Sigmoid colon (tissue), 7 donors: ENCODE results near the gene PRKN. TPM values are rescaled to one million over a fixed set of nuclear protein-coding genes. Genes with fewer than 3 reads are reported as not detected.
"Not testable (repeated sequence)": the region's sequence is repeated elsewhere in the genome, so short reads cannot be mapped to it uniquely, and the experiment has no call there.

Experiments
- DNase-seq: peaks from one replicate; pipeline ENCODE4 v3.0.0-alpha.2; 2019
- H3K27ac ChIP-seq, 4 donors: fragments of 200-600 bp; sonication (generic); one replicate each; pipeline ENCODE4 v1.5.1; 2016 to 2019; ENCODE audit warnings: mild to moderate bottlenecking in 1 of 4
- H3K27me3 ChIP-seq, 3 donors: fragments of 200-600 bp; sonication (generic); one replicate each; pipeline ENCODE4 v1.5.1; 2019; ENCODE audit warnings: mild to moderate bottlenecking in 1 of 3
- H3K36me3 ChIP-seq, 4 donors: fragments of 200-600 bp; sonication (generic); one replicate each; pipeline ENCODE4 v1.5.1; 2016 to 2019
- H3K4me1 ChIP-seq, 4 donors: fragments of 200-600 bp; sonication (generic); one replicate each; pipeline ENCODE4 v1.5.1; 2017 to 2019
- H3K4me3 ChIP-seq, 4 donors: fragments of 200-600 bp; sonication (generic); one replicate each; pipeline ENCODE4 v1.5.1; 2017 to 2019; ENCODE audit warnings: mild to moderate bottlenecking in 2 of 4, moderate library complexity in 1 of 4
- H3K9me3 ChIP-seq, 4 donors: fragments of 200-600 bp in 3 of 4; sonication (generic) in 3 of 4; one replicate each; pipeline versions ENCODE4 v1.5.1 to v1.6.1; 2013 to 2019
- EP300 ChIP-seq, 4 donors: sonication (generic); formaldehyde crosslinking; IDR thresholded peaks; one replicate each; pipeline ENCODE4 v1.6.1; 2017; ENCODE audit warnings: antibody characterized with exemption in 4 of 4
- POLR2A ChIP-seq, 2 donors: fragments of 450-650 bp; IDR thresholded peaks; one replicate each; pipeline ENCODE4 v1.6.1; 2016; ENCODE audit warnings: antibody characterized with exemption in 2 of 2, mild to moderate bottlenecking in 2 of 2, moderate library complexity in 2 of 2
- POLR2AphosphoS5 ChIP-seq, 4 donors: sonication (generic); formaldehyde crosslinking; IDR thresholded peaks; one replicate each; pipeline ENCODE4 v1.6.1; 2017; ENCODE audit warnings: antibody characterized with exemption in 4 of 4
- WGBS, 2 donors: extraction: QIAGEN DNeasy Blood & Tissue Kit; methylation state at CpG; one replicate each; pipeline ENCODE4 v1.1.7; 2013; 5-methylcytosine and 5-hydroxymethylcytosine counted together
- intact Hi-C: fragments of 100-400 bp; cut with DNase I; formaldehyde crosslinking; loops from one replicate; pipeline ENCODE4 v1.15.1; 2023
- polyA plus RNA-seq, 3 donors: library from polyadenylated mRNA; stranded (reverse); fragments of 200-250 nt; gene quantifications; one replicate each; pipeline ENCODE4 v1.2.3, GENCODE V29; 2013
- total RNA-seq, 4 donors: library from RNA; depleted of rRNA; stranded (reverse); fragments of >200 nt; gene quantifications; one replicate each; pipeline ENCODE4 v1.1.0, GENCODE V29; 2016
- TF ChIP-seq, protein P1 (sequence below), 4 experiments: fragments of 450-650 bp in 3 of 4; fragments of 200-600 bp in 1 of 4; IDR thresholded peaks; one replicate each; pipeline ENCODE4 v1.5.1; 2016 to 2019; ENCODE audit warnings: antibody characterized with exemption in 4 of 4, mild to moderate bottlenecking in 3 of 4, moderate library complexity in 2 of 4
- donor health status: healthy with polysubstance abuse.
- donor health status: Bipolar disorder and iron deficiency.
- donor health status: healthy.

Gene PRKN
- total and polyA plus RNA-seq, 7 donors = 0.38 to 173 (median 9.7) TPM

DNA sequence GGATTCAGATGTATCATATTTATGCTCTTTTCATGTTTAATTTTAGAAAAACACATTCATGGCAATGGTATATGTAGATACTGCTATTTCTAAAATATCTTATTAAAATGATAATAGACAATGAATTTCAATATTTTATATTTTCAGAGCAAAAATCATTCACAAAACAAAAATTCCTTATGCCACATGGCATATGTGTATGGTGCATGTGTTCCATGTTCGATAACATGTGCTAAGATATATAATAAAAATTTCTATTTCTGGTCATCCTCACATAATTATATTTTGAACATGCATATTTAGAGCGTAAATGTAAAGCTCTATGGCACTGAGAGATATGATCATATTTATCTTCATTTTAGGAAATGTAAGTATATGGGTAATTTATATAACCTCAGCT is 847.5 kb downstream of the PRKN start:
- H3K4me1 ChIP-seq = no peaks in the 10 kb centered on the region
- intact Hi-C loops = no loop called here
- no peak for TF ChIP-seq POLR2A (IDR thresholded peaks at IDR 0.05)
- TF ChIP-seq POLR2AphosphoS5 (IDR thresholded peaks at IDR 0.05) = no peak
- TF ChIP-seq, protein P1, sequence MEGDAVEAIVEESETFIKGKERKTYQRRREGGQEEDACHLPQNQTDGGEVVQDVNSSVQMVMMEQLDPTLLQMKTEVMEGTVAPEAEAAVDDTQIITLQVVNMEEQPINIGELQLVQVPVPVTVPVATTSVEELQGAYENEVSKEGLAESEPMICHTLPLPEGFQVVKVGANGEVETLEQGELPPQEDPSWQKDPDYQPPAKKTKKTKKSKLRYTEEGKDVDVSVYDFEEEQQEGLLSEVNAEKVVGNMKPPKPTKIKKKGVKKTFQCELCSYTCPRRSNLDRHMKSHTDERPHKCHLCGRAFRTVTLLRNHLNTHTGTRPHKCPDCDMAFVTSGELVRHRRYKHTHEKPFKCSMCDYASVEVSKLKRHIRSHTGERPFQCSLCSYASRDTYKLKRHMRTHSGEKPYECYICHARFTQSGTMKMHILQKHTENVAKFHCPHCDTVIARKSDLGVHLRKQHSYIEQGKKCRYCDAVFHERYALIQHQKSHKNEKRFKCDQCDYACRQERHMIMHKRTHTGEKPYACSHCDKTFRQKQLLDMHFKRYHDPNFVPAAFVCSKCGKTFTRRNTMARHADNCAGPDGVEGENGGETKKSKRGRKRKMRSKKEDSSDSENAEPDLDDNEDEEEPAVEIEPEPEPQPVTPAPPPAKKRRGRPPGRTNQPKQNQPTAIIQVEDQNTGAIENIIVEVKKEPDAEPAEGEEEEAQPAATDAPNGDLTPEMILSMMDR (IDR thresholded peaks at IDR 0.05) = no peak
- no peak for TF ChIP-seq EP300 (IDR thresholded peaks at IDR 0.05)
- no peaks in the 10 kb centered on the region for H3K36me3 ChIP-seq
- H3K4me3 ChIP-seq = no peak overlapping the region
- no peaks in the 10 kb centered on the region for H3K9me3 ChIP-seq
- WGBS, 2 donors = 95 to 97% methylated on average over 2 of the region's 2 CpGs
- H3K27me3 ChIP-seq = no peaks in the 10 kb centered on the region
- no peak overlapping the region for H3K27ac ChIP-seq
- DNase-seq = no peak

DNA sequence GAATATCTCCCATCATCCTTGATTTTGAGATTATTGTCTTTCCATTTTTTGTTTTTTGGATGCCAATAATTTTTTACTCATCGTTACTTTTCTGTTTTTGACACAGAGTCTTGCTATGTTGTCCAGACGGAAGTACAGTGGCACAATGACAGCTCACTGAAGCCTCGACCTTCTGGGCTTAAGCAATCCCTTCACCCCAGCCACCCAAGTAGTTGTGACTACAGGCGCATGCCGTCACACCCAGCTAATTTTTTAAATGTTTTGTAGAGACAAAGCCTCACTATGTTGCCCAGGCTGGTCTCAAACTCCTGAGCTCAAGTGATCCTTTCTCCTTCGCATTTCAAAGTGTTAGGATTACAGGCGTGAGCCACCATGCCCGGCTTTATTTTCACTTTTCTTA is 851.3 kb downstream of the PRKN start:
- intact Hi-C loops = no loop called here
- H3K27ac ChIP-seq = no peak overlapping the region
- no peak overlapping the region for H3K4me3 ChIP-seq
- TF ChIP-seq EP300 (IDR thresholded peaks at IDR 0.05) (no peak), POLR2A (IDR thresholded peaks at IDR 0.05) (no peak), POLR2AphosphoS5 (IDR thresholded peaks at IDR 0.05) (no peak)
- TF ChIP-seq, protein P1 (IDR thresholded peaks at IDR 0.05) = no peak
- no peaks in the 10 kb centered on the region for H3K27me3 ChIP-seq
- H3K9me3 ChIP-seq = no peaks in the 10 kb centered on the region
- H3K36me3 ChIP-seq = no peaks in the 10 kb centered on the region
- H3K4me1 ChIP-seq = no peaks in the 10 kb centered on the region
- 93% methylated on average over 8 of the region's 8 CpGs for WGBS, 2 donors
- DNase-seq = no peak

DNA sequence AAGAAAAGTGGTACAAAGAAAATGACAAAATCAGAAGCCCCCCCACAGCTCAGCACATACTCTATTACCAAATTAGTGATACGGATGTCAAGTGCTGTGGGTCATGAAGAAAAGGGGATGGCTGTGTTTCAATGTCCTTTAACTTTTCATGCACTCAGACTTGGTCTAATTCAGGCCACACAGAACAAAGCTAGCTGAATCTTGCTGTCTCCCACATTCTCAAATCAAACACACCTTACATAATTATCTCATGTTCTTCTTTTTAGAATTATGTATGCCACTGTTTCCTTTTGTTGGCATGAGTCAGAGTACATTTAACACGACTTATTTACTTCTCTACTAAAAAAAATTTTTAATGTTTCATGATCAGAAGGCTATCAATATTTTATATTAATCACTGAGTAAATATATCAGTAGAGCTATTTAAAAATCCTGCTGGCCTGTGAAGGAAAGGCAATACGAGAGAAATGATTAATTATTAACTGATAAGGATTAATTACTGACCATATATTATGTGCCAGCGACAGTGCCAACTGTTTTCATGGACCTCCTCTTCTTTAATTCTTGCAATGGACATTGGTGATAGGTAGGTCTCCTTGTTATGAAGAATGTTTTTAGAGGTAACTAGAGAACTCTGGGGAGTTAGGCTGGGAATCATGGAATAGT is 857.2 kb downstream of the PRKN start:
- TF ChIP-seq, protein P1 (IDR thresholded peaks at IDR 0.05) = no peak
- no peak for TF ChIP-seq POLR2AphosphoS5 (IDR thresholded peaks at IDR 0.05)
- TF ChIP-seq POLR2A (IDR thresholded peaks at IDR 0.05) = no peak
- TF ChIP-seq EP300 (IDR thresholded peaks at IDR 0.05) = no peak
- no peak for DNase-seq
- Histone ChIP-seq H3K36me3 (no peaks in the 10 kb centered on the region), H3K27ac (no peak overlapping the region), H3K9me3 (no peaks in the 10 kb centered on the region), H3K4me3 (no peak overlapping the region), H3K4me1 (no peaks in the 10 kb centered on the region), H3K27me3 (no peaks in the 10 kb centered on the region)
- WGBS, 2 donors = 59 to 72% methylated on average over 4 of the region's 4 CpGs
- intact Hi-C loops = no loop called here

DNA sequence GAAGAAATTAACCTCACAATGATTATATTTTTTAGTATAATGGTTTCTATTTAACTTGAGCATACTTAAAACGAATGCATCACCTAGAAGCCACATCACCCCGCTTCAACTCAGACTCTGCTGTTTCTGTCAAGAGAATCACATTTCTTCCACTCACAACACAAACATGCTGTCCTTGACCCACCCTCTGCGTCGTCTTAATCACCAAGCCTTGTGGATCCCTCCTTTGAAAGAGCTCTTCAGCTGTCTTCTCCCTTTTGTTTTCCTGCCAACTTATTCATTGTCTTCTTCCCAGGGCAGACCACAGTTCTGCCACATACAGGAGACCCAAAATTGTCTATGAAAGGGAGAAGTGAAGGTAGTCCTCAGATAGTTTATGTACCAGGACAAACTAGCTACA is 858.1 kb downstream of the PRKN start:
- intact Hi-C loops = no loop called here
- no peaks in the 10 kb centered on the region for H3K36me3 ChIP-seq
- TF ChIP-seq POLR2A (IDR thresholded peaks at IDR 0.05) = no peak
- no peak for TF ChIP-seq POLR2AphosphoS5 (IDR thresholded peaks at IDR 0.05)
- no peak for TF ChIP-seq EP300 (IDR thresholded peaks at IDR 0.05)
- H3K27ac ChIP-seq = no peak overlapping the region
- H3K9me3 ChIP-seq = no peaks in the 10 kb centered on the region
- H3K27me3 ChIP-seq = no peaks in the 10 kb centered on the region
- no peak for DNase-seq
- no peaks in the 10 kb centered on the region for H3K4me1 ChIP-seq
- no peak overlapping the region for H3K4me3 ChIP-seq
- WGBS, 2 donors = 89% methylated on average over 4 of the region's 4 CpGs

DNA sequence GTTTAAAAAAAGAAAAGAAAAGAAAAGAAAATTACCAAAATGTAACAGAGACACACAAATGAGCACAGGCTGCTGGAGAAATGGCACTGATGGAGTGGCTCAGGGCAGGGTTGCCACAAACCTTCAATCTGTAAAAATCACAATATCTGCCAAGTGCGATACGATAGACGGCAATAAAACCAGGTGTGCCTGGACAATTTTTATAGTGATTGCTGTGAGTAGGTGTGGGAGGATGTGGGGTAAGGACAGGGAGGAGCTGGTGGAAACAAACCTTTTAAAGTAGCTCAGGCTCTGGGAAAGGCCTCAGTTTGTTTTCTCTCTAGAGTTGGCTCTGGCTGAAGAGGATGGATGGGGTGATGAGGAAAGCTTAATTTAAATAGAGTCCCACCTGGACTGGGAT is 861.0 kb downstream of the PRKN start:
- TF ChIP-seq POLR2AphosphoS5 (IDR thresholded peaks at IDR 0.05) (no peak), POLR2A (IDR thresholded peaks at IDR 0.05) (no peak), EP300 (IDR thresholded peaks at IDR 0.05) (no peak)
- TF ChIP-seq, protein P1 (IDR thresholded peaks at IDR 0.05) = no peak
- WGBS, 2 donors = 26 to 56% methylated on average over 3 of the region's 3 CpGs
- Histone ChIP-seq H3K9me3 (no peaks in the 10 kb centered on the region), H3K27ac (no peak overlapping the region), H3K4me3 (no peak overlapping the region), H3K36me3 (no peaks in the 10 kb centered on the region), H3K4me1 (no peaks in the 10 kb centered on the region), H3K27me3 (no peaks in the 10 kb centered on the region)
- no peak for DNase-seq
- intact Hi-C loops = no loop called here

DNA sequence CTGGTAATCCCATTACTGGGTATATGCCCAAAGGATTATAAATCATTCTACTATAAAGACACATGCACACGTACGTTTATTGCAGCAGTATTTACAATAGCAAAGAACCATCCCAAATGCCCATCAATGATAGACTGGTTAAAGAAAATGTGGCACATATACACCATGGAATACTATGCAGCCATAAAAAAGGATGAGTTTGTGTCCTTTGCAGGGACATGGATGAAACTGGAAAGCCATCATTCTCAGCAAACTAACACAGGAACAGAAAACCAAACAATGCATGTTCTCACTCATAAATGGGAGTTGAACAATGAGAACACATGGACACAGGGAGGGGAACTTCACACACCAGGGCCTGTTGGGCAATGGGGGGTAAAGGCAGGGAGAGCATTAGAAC is 866.5 kb downstream of the PRKN start:
- H3K27ac ChIP-seq, H3K36me3 ChIP-seq, intact Hi-C loops, DNase-seq, H3K9me3 ChIP-seq, H3K4me3 ChIP-seq, H3K27me3 ChIP-seq, H3K4me1 ChIP-seq: not testable (repeated sequence)
- WGBS, 2 donors = 31 to 85% methylated on average over 2 of the region's 2 CpGs
